ENCODE measurements around the gene INSL3. TPM values are rescaled to one million over a fixed set of nuclear protein-coding genes. Genes with fewer than 3 reads are reported as not detected.
A peak's percentile ranks its signal among the peaks of the same experiment; 100 is the strongest.

The INSL3 gene
- polyA plus RNA-seq, 1 of the 3 experiments (the other 2 are of a cell fraction), result 0.21 TPM

DNA sequence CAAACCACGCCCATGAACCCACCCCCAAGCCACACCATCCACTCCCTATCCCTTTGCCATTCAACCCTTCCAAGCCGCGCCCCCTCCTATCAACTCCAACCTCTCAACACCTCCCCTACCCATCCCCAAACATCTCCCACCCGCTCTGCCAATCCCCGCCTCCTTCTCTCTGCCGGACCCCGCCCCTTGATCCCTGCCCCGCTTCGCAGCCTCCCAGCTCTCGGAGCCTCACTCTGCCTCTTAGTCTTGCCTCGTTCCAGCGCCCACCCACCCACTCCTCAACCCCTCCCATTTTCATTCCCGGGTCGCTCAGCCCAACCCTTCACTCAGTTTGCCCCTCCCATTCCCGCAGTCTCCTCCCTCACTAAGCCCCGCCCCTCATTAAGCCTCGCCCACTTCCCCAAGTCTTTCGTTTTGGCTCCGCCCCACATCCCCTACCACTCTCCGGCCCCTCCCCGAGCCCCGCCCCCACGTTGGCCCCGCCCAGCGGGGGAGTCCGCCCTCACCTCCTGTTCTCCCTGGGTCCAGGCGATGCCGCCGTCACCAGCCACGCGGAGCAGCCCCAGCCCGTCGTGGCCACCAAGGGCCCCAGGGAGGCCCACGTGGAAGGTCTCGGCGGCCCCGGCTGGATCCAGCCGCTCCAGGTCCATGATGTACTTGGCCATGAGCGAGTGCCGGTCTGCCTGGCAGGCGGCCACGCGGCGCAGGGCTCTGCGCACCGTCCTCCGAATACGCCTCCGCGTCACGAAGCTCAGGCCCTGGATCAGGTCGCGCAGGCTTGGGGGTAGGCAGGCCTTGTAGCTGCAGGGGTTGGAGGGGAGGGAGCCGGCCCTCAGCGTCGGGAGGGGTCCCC lies 20.7 kb upstream of the INSL3 start:
- Histone ChIP-seq H3K79me2 (ENCODE audit: insufficient read depth) (no peaks in the 10 kb centered on the region), H3K9ac (peak overlapping the region; percentile 37)
- POLR2A ChIA-PET, result interaction anchor here (0.6 to 3.1 kb wide), 3 partner anchors 11 to 271 kb away, joined by 3 to 14 read pairs (median 5); partner anchors contain the start of gene RPL18A

DNA sequence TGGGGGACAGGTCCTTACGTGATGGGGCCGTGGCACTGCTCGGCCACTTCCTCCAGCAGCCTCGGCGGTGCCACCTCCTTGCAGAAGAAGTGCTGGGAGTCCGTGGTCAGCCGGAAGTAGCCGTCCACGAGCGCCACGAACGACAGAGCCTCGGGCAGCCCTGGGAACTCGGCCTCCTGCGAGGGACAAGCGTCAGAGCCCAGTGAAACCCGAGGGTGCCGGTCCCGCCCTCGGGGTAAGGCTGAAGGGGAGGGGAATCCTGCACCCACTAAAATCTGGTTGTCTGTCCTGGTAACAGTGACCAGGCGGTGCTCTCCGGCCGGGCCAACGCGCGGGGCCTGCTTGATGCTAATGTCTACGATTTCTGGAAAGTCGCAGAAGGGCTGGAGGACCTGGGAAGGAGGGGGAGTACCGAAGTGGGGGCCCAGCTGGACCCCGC lies 20.1 kb upstream of the INSL3 start:
- Histone ChIP-seq H3K36me3 (replicated peaks in 1 of 2; ENCODE audit: control insufficient read depth in 1 of 2, insufficient read depth in 2 of 2, low read length in 1 of 2) (no peaks in the 10 kb centered on the region), H3K4me1 (ENCODE audit: control insufficient read depth in 1 of 2, insufficient read depth in 2 of 2, low read depth in 1 of 2, low read length in 1 of 2) (peaks cover 0 to 14% of the 10 kb centered on the region in 2 experiments; a peak in 1 of 4 replicates), H2AFZ (ENCODE audit: low read depth) (peak overlapping the region; percentile 80; the same call in 1 of the 2 replicates), H3K27ac (ENCODE audit: low read depth in 2 of 2, low read length in 1 of 2) (peak overlapping the region in 1 of 2 experiments; percentile 76; a peak in 1 of 4 replicates), H3K27me3 (ENCODE audit: insufficient read depth) (no peaks in the 10 kb centered on the region), H3K4me3 (ENCODE audit: low read depth in 2 of 2, low read length in 1 of 2) (peak overlapping the region; percentile 45 to 46), H3K4me2 (peak overlapping the region; percentile 80), H3F3A (replicated peaks; ENCODE audit: insufficient read depth) (no peaks in the 10 kb centered on the region), H3K9me3 (no peaks in the 10 kb centered on the region), H4K20me1 (ENCODE audit: insufficient read depth) (no peaks in the 10 kb centered on the region), H3K9ac (no peak overlapping the region), H3K9me2 (no peaks in the 10 kb centered on the region), H3K79me2 (ENCODE audit: insufficient read depth) (no peaks in the 10 kb centered on the region)
- 5% methylated on average over 11 of the region's 30 CpGs for WGBS (ENCODE audit: low lambda C conversion rate)
- TF ChIP-seq RCOR1 (IDR thresholded peaks at IDR 0.05; ENCODE audit: low read length), result no peak
- TF ChIP-seq, protein P1, sequence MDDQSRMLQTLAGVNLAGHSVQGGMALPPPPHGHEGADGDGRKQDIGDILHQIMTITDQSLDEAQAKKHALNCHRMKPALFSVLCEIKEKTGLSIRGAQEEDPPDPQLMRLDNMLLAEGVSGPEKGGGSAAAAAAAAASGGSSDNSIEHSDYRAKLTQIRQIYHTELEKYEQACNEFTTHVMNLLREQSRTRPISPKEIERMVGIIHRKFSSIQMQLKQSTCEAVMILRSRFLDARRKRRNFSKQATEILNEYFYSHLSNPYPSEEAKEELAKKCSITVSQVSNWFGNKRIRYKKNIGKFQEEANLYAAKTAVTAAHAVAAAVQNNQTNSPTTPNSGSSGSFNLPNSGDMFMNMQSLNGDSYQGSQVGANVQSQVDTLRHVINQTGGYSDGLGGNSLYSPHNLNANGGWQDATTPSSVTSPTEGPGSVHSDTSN (IDR thresholded peaks at IDR 0.05), result no peak
- no peak for TF ChIP-seq TEAD4 (IDR thresholded peaks at IDR 0.05; ENCODE audit: borderline replicate concordance, insufficient read depth)
- no peak for TF ChIP-seq SIN3A (IDR thresholded peaks at IDR 0.05; ENCODE audit: borderline replicate concordance, low read depth, low read length)
- no peak for TF ChIP-seq EZH2phosphoT487 (IDR thresholded peaks at IDR 0.05; ENCODE audit: borderline replicate concordance, low read depth)
- TF ChIP-seq, protein P2, sequence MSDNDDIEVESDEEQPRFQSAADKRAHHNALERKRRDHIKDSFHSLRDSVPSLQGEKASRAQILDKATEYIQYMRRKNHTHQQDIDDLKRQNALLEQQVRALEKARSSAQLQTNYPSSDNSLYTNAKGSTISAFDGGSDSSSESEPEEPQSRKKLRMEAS (IDR thresholded peaks at IDR 0.05; ENCODE audit: low read depth), result 0 out of 2 replicates have a peak, but pooled peaks have one; percentile 27
- peak; percentile 81 for TF ChIP-seq RFX5 (IDR thresholded peaks at IDR 0.05; ENCODE audit: low read length)
- no peak for DNase-seq
- POLR2A ChIA-PET, result interaction anchor here (1.3 to 3.1 kb wide), 2 partner anchors 11 to 18 kb away, joined by 5 to 14 read pairs; partner anchors contain the start of gene RPL18A
- CTCF ChIA-PET, result interaction anchor here (2.8 kb wide), 1 partner anchor 14 kb away, joined by 20 read pairs; no protein-coding TSS in a partner anchor

More for the DNA sequence above, 20.7 kb upstream of the INSL3 start:
- peak; percentile 92 for TF ChIP-seq MXI1 (IDR thresholded peaks at IDR 0.05; ENCODE audit: low read depth, low read length)
- peak; percentile 47 for TF ChIP-seq POLR2AphosphoS5 (IDR thresholded peaks at IDR 0.05; ENCODE audit: low read depth, low read length)
- TF ChIP-seq, protein P2 (IDR thresholded peaks at IDR 0.05; ENCODE audit: low read depth), result peak; percentile 91
- TF ChIP-seq, protein P3, sequence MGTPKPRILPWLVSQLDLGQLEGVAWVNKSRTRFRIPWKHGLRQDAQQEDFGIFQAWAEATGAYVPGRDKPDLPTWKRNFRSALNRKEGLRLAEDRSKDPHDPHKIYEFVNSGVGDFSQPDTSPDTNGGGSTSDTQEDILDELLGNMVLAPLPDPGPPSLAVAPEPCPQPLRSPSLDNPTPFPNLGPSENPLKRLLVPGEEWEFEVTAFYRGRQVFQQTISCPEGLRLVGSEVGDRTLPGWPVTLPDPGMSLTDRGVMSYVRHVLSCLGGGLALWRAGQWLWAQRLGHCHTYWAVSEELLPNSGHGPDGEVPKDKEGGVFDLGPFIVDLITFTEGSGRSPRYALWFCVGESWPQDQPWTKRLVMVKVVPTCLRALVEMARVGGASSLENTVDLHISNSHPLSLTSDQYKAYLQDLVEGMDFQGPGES (IDR thresholded peaks at IDR 0.05; ENCODE audit: low read depth, low read length), result no peak
- peak; percentile 53 for TF ChIP-seq NRF1 (IDR thresholded peaks at IDR 0.05; ENCODE audit: low read depth, low read length)
- peak overlapping the region; percentile 80 for H3K4me2 ChIP-seq
- H4K20me1 ChIP-seq (ENCODE audit: insufficient read depth), result no peaks in the 10 kb centered on the region
- H3K4me1 ChIP-seq (ENCODE audit: control insufficient read depth in 1 of 2, insufficient read depth in 2 of 2, low read depth in 1 of 2, low read length in 1 of 2), result peaks cover 0 to 14% of the 10 kb centered on the region in 2 experiments; a peak in 1 of 4 replicates
- H3K36me3 ChIP-seq (replicated peaks in 1 of 2; ENCODE audit: control insufficient read depth in 1 of 2, insufficient read depth in 2 of 2, low read length in 1 of 2), result no peaks in the 10 kb centered on the region
- peak overlapping the region in 1 of 2 experiments; percentile 76; a peak in 1 of 4 replicates for H3K27ac ChIP-seq (ENCODE audit: low read depth in 2 of 2, low read length in 1 of 2)
- peak; percentile 99 for DNase-seq
- WGBS (ENCODE audit: low lambda C conversion rate), result under 1% methylated on average over 37 of the region's 56 CpGs
- H3K27me3 ChIP-seq (ENCODE audit: insufficient read depth), result no peaks in the 10 kb centered on the region
- H3F3A ChIP-seq (replicated peaks; ENCODE audit: insufficient read depth), result no peaks in the 10 kb centered on the region
- H3K9me2 ChIP-seq, result no peaks in the 10 kb centered on the region
- peak overlapping the region; percentile 45 to 50 for H3K4me3 ChIP-seq (ENCODE audit: low read depth in 2 of 2, low read length in 1 of 2)
- CTCF ChIA-PET, result interaction anchor here (1.0 to 2.8 kb wide), 5 partner anchors 9 to 52 kb away, joined by 3 to 20 read pairs (median 3); partner anchors contain the start of gene RPL18A
- peak overlapping the region; percentile 80; the same call in 1 of the 2 replicates for H2AFZ ChIP-seq (ENCODE audit: low read depth)
- H3K9me3 ChIP-seq, result no peaks in the 10 kb centered on the region

Measured in SK-N-SH (cell line).